Hepatic stellate cell (primary cell): ENCODE measurements around the gene SPTLC1.
"Not testable (repeated sequence)": the region's sequence is repeated elsewhere in the genome, so short reads cannot be mapped to it uniquely, and the experiment has no call there.

Experiments used
- DNase-seq: peaks from one replicate; pipeline ENCODE4 v3.0.0; 2011; ENCODE audit warnings: low spot score

The SPTLC1 gene

GRCh38 chr9:92115071-92115858 lies at the start of gene SPTLC1:
TSS of gene SPTLC1 (minus strand) at chr9:92115413. CDS start at chr9:92115370, 43 bp downstream.
- peak; percentile 96 for DNase-seq

- no peak for DNase-seq
These were observed 49.8 kb upstream of the SPTLC1 start for GRCh38 chr9:92164975-92165374.

- DNase-seq: no peak
These were observed 49.3 kb upstream of the SPTLC1 start for GRCh38 chr9:92164490-92164889.

- DNase-seq: no peak
These were observed 48.1 kb upstream of the SPTLC1 start for GRCh38 chr9:92163276-92163675.

- DNase-seq: no peak
These were observed 45.6 kb upstream of the SPTLC1 start for GRCh38 chr9:92160786-92161185.

GRCh38 chr9:92159058-92159457 lies 43.8 kb upstream of the SPTLC1 start:
- no peak for DNase-seq

GRCh38 chr9:92158097-92158601 lies 42.9 kb upstream of the SPTLC1 start:
- DNase-seq: no peak

GRCh38 chr9:92155736-92156135 lies 40.5 kb upstream of the SPTLC1 start:
- DNase-seq: not testable (repeated sequence)

GRCh38 chr9:92155221-92155620 lies 40.0 kb upstream of the SPTLC1 start:
- DNase-seq: no peak

GRCh38 chr9:92153466-92154415 lies 38.5 kb upstream of the SPTLC1 start:
- DNase-seq: peak; percentile 84

GRCh38 chr9:92151691-92152393 lies 36.6 kb upstream of the SPTLC1 start:
- DNase-seq: peak; percentile 56

GRCh38 chr9:92150501-92151470 lies 35.6 kb upstream of the SPTLC1 start:
- DNase-seq: not testable (repeated sequence)

GRCh38 chr9:92147852-92148180 lies 32.6 kb upstream of the SPTLC1 start:
- no peak for DNase-seq

GRCh38 chr9:92147030-92147851 lies 32.0 kb upstream of the SPTLC1 start:
- DNase-seq: peak; percentile 81

- no peak for DNase-seq
These were observed 31.4 kb upstream of the SPTLC1 start for GRCh38 chr9:92146610-92147009.

GRCh38 chr9:92145784-92146183 lies 30.6 kb upstream of the SPTLC1 start:
- not testable (repeated sequence) for DNase-seq

- DNase-seq: no peak
These were observed 27.1 kb upstream of the SPTLC1 start for GRCh38 chr9:92142329-92142728.

GRCh38 chr9:92141144-92142129 lies 26.2 kb upstream of the SPTLC1 start:
- DNase-seq: peak; percentile 43

- no peak for DNase-seq
These were observed 25.5 kb upstream of the SPTLC1 start for GRCh38 chr9:92140754-92141143.
